Hepatocyte (in vitro differentiated cells): ENCODE data around the gene POM121L2. TPM values are rescaled to one million over a fixed set of nuclear protein-coding genes. Genes with fewer than 3 reads are reported as not detected.

Source experiments
- DNase-seq: peaks from one replicate; pipeline ENCODE4 v3.0.0-alpha.2; 2016; ENCODE audit warnings: low spot score
- H2AFZ ChIP-seq: fragments of 200-600 bp; sonication (generic); 2 replicates; pipeline ENCODE4 v1.6.0; 2016; ENCODE audit warnings: antibody characterized with exemption, mild to moderate bottlenecking
- H3K27ac ChIP-seq: fragments of 200-600 bp; sonication (generic); 2 replicates; pipeline ENCODE4 v1.5.1; 2016; ENCODE audit warnings: mild to moderate bottlenecking
- H3K27me3 ChIP-seq: fragments of 200-600 bp; sonication (generic); 2 replicates; pipeline ENCODE4 v1.6.1; 2016
- H3K36me3 ChIP-seq: fragments of 200-600 bp; sonication (generic); replicated peaks from 2 replicates; pipeline ENCODE4 v1.5.1; 2016; ENCODE audit warnings: low read depth; ENCODE audit not compliant: insufficient read depth
- H3K4me1 ChIP-seq: fragments of 200-600 bp; sonication (generic); 2 replicates; pipeline ENCODE4 v1.5.1; 2016; ENCODE audit warnings: mild to moderate bottlenecking, moderate library complexity; ENCODE audit not compliant: insufficient read depth
- H3K4me2 ChIP-seq: fragments of 200-600 bp; sonication (generic); 2 replicates; pipeline ENCODE4 v1.6.0; 2016
- H3K4me3 ChIP-seq: fragments of 200-600 bp; sonication (generic); 2 replicates; pipeline ENCODE4 v1.5.1; 2016; ENCODE audit warnings: mild to moderate bottlenecking
- H3K79me2 ChIP-seq: fragments of 200-600 bp; sonication (generic); 2 replicates; pipeline ENCODE4 v1.6.0; 2017; ENCODE audit warnings: mild to moderate bottlenecking
- H3K9me2 ChIP-seq: fragments of 200-600 bp; sonication (generic); replicated peaks from 2 replicates; pipeline ENCODE4 v1.6.0; 2017; ENCODE audit warnings: mild to moderate bottlenecking; ENCODE audit not compliant: insufficient read depth
- H3K9me3 ChIP-seq: fragments of 200-600 bp; sonication (generic); 2 replicates; pipeline ENCODE4 v1.5.1; 2016; ENCODE audit warnings: low read depth, mild to moderate bottlenecking
- H4K20me1 ChIP-seq: fragments of 200-600 bp; sonication (generic); 2 replicates; pipeline ENCODE4 v1.6.0; 2016; ENCODE audit warnings: mild to moderate bottlenecking; ENCODE audit not compliant: insufficient read depth, poor library complexity, severe bottlenecking
- EZH2 ChIP-seq: fragments of 200-600 bp; sonication (generic); IDR thresholded peaks from 2 replicates; pipeline ENCODE4 v1.6.1; 2016; ENCODE audit warnings: antibody characterized with exemption, mild to moderate bottlenecking, borderline replicate concordance
- EZH2phosphoT487 ChIP-seq: fragments of 200-600 bp; sonication (generic); IDR thresholded peaks from one replicate; pipeline ENCODE4 v1.6.1; 2018; ENCODE audit warnings: antibody characterized with exemption, mild to moderate bottlenecking, low read depth, moderate library complexity; ENCODE audit not compliant: unreplicated experiment, severe bottlenecking
- WGBS: methylation state at CpG from one replicate; pipeline ENCODE4 v1.1.6; 2016; ENCODE audit warnings: low lambda C conversion rate; ENCODE audit errors: missing lambda C conversion rate; 5-methylcytosine and 5-hydroxymethylcytosine counted together
- polyA plus RNA-seq: library from polyadenylated mRNA; unstranded; fragments of >200 nt; fragmentation: Nextera tagmentation; extraction: Ambion mirVana; gene quantifications from 2 replicates; pipeline ENCODE4 v1.2.1, GENCODE V29; 2016
- total RNA-seq: library from RNA; depleted of rRNA; stranded (reverse); fragments of >200 nt; gene quantifications from 2 replicates; pipeline ENCODE4 v1.2.3, GENCODE V29; 2014
- TF ChIP-seq, protein P1 (sequence below): fragments of 200-600 bp; sonication (generic); IDR thresholded peaks from 2 replicates; pipeline ENCODE4 v1.5.1; 2016; ENCODE audit warnings: antibody characterized with exemption, mild to moderate bottlenecking; ENCODE audit not compliant: poor library complexity

Gene POM121L2
- total and polyA plus RNA-seq, 2 experiments from 2014 or later, result not detected

DNA sequence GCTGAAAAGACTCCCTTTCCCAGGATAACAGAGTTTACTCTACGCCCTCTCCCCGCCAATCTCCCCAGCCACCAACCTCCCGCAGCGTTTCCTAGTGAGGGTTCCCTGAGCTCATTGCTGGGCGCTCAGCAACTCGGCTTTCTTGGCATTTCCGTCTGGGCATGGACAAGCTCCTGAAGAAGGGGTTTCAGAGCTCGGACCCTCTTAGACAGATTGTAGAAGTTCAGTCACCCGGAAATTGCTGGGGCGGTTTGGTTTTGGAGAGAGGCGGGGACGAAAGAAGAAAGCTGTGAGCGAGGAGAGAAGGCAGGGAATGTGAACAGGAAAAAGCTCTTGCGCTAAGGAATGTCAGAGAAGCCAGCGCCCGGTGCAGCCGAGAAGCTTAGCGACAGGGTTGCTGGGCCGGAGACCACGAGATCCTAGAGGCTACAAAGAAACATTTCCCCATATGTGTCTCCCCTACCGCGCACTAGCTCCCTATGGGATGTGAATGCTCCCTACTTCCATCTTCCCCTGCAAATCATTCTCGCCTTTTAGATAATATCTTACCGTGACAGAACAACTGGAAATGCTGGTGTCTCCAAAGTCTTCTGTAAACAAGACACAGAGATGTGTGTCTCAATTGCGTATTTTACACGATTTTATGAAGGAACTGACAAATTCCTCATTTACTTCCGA is 15.8 kb downstream of the POM121L2 start:
- H3K4me3 ChIP-seq, result peak overlapping the region; percentile 72
- no peaks in the 10 kb centered on the region for H3K4me1 ChIP-seq
- 2% methylated on average over 27 of the region's 27 CpGs for WGBS
- H3K9me3 ChIP-seq, result no peaks in the 10 kb centered on the region
- no peaks in the 10 kb centered on the region for H3K9me2 ChIP-seq
- no peaks in the 10 kb centered on the region for H3K36me3 ChIP-seq
- peak overlapping the region; percentile 57 for H2AFZ ChIP-seq
- TF ChIP-seq EZH2phosphoT487 (no peak), EZH2 (no peak)
- TF ChIP-seq, protein P1, sequence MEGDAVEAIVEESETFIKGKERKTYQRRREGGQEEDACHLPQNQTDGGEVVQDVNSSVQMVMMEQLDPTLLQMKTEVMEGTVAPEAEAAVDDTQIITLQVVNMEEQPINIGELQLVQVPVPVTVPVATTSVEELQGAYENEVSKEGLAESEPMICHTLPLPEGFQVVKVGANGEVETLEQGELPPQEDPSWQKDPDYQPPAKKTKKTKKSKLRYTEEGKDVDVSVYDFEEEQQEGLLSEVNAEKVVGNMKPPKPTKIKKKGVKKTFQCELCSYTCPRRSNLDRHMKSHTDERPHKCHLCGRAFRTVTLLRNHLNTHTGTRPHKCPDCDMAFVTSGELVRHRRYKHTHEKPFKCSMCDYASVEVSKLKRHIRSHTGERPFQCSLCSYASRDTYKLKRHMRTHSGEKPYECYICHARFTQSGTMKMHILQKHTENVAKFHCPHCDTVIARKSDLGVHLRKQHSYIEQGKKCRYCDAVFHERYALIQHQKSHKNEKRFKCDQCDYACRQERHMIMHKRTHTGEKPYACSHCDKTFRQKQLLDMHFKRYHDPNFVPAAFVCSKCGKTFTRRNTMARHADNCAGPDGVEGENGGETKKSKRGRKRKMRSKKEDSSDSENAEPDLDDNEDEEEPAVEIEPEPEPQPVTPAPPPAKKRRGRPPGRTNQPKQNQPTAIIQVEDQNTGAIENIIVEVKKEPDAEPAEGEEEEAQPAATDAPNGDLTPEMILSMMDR, result no peak
- H3K4me2 ChIP-seq, result peak overlapping the region; percentile 87
- peak; percentile 54 for DNase-seq
- no peak overlapping the region for H3K27ac ChIP-seq
- H4K20me1 ChIP-seq, result no peaks in the 10 kb centered on the region
- peaks cover 31% of the 10 kb centered on the region for H3K27me3 ChIP-seq
- no peaks in the 10 kb centered on the region for H3K79me2 ChIP-seq

DNA sequence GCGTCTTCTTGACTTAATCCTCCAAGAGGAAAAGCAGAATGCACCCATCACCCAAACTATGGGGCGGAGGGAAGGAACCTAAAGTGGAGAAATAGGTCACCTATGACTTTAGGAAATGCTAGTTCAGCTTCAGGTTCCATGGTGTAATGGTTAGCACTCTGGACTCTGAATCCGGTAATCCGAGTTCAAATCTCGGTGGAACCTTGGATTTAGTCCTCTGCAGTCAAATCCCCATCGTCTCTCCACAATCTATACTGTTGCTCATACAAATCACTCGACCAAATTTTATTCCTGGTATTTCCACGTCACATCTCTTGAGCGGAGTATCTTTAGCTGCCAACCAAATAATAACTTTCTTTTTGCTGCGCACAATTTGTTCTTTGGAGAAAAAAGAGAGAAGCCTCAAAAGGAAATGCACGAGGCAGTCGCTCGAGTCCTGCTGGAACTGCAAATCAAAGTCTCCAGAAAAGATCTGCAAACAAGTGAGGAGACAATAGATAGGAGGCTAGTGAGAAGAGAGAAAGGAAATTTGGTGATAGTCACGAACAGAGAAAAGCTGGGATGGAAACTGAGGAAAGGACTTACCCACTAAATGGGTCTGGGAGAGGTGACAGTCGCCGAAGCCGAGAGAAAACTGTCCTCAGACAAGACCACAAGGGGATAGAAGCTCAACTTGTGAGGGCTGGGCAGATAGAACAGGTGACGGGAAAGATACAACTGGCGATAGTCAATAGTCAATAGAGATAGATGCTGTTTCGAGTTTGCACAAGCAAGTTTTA is 16.6 kb downstream of the POM121L2 start:
- H3K79me2 ChIP-seq, result no peaks in the 10 kb centered on the region
- 6% methylated on average over 20 of the region's 20 CpGs for WGBS
- H3K27me3 ChIP-seq, result peaks cover 31% of the 10 kb centered on the region
- no peaks in the 10 kb centered on the region for H3K9me2 ChIP-seq
- H4K20me1 ChIP-seq, result no peaks in the 10 kb centered on the region
- peak overlapping the region; percentile 87 for H3K4me2 ChIP-seq
- peak; percentile 74 for DNase-seq
- H2AFZ ChIP-seq, result peak overlapping the region; percentile 57
- H3K4me3 ChIP-seq, result peak overlapping the region; percentile 72
- H3K36me3 ChIP-seq, result no peaks in the 10 kb centered on the region
- no peaks in the 10 kb centered on the region for H3K9me3 ChIP-seq
- no peaks in the 10 kb centered on the region for H3K4me1 ChIP-seq
- TF ChIP-seq EZH2phosphoT487 (no peak), EZH2 (no peak)
- TF ChIP-seq, protein P1, result no peak
- no peak overlapping the region for H3K27ac ChIP-seq

DNA sequence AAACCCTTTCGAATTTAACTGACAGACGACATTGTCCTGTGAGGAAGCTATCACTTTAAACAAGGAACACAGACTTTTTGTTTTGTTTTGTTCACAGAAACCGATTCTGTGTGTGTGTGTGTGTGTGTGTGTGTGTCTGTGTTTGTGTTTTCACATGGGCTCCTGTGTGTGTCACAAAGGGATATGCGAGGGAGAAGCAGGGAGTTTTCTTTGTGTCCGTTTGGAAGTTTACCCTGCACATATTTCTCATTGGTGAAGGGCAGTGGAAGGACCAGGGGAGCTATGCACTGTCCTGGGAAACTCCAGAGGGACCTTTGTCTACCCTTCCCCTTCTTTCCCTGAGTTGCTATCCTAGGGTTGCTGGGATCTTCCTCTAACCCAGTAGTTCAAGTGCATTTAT is 17.7 kb downstream of the POM121L2 start:
- Histone ChIP-seq H3K9me3 (no peaks in the 10 kb centered on the region), H3K4me1 (no peaks in the 10 kb centered on the region), H3K36me3 (no peaks in the 10 kb centered on the region), H3K27ac (no peak overlapping the region), H4K20me1 (no peaks in the 10 kb centered on the region), H2AFZ (no peak overlapping the region), H3K4me2 (peak overlapping the region; percentile 87), H3K9me2 (no peaks in the 10 kb centered on the region), H3K79me2 (no peaks in the 10 kb centered on the region), H3K27me3 (peaks cover 36% of the 10 kb centered on the region), H3K4me3 (no peak overlapping the region)
- WGBS, result 43% methylated on average over 5 of the region's 5 CpGs
- no peak for DNase-seq
- TF ChIP-seq EZH2phosphoT487, result no peak
- no peak for TF ChIP-seq EZH2
- TF ChIP-seq, protein P1, result no peak
